GM12878 (cell line): ENCODE results near the gene SNF8. TPM values are rescaled to one million over a fixed set of nuclear protein-coding genes. Genes with fewer than 3 reads are reported as not detected.
A peak's percentile ranks its signal among the peaks of the same experiment; 100 is the strongest.

Experiments
- CBFB ChIP-seq: IDR thresholded peaks from 2 replicates; pipeline ENCODE4 v1.6.1; 2016; ENCODE audit warnings: antibody characterized with exemption, low read depth
- CBX3 ChIP-seq: fragments of 200-600 bp; sonication (generic); IDR thresholded peaks from 2 replicates; pipeline ENCODE4 v1.6.1; 2016; ENCODE audit warnings: low read depth, borderline replicate concordance
- CHD2 ChIP-seq: IDR thresholded peaks from 2 replicates; pipeline ENCODE4 v1.6.1; 2011; ENCODE audit warnings: low read depth, low read length, improper control_type of control experiment, borderline replicate concordance
- EP300 ChIP-seq, 2 experiments: fragments of 150-350 bp in 1 of 2; IDR thresholded peaks; 2 replicates each; pipeline ENCODE4 v1.6.1; 2011 to 2012; ENCODE audit warnings: low read depth in 2 of 2, low read length in 2 of 2, borderline replicate concordance in 1 of 2, improper control_type of control experiment in 1 of 2, inconsistent platforms in 1 of 2; ENCODE audit not compliant: control insufficient read depth in 1 of 2
- FOXK2 ChIP-seq: fragments of 450-650 bp; IDR thresholded peaks from 2 replicates; pipeline ENCODE4 v1.6.1; 2017; ENCODE audit warnings: mild to moderate bottlenecking, moderate library complexity
- IKZF2 ChIP-seq, 2 experiments: fragments of 450-650 bp; IDR thresholded peaks; 2 replicates each; pipeline ENCODE4 v1.6.1; 2017; ENCODE audit warnings: mild to moderate bottlenecking in 2 of 2, moderate library complexity in 2 of 2
- JUNB ChIP-seq: IDR thresholded peaks from 2 replicates; pipeline ENCODE4 v1.6.1; 2016; ENCODE audit warnings: antibody characterized with exemption, mild to moderate bottlenecking
- KLF5 ChIP-seq: fragments of 450-650 bp; IDR thresholded peaks from 2 replicates; pipeline ENCODE4 v1.6.1; 2014; ENCODE audit warnings: mild to moderate bottlenecking; ENCODE audit not compliant: partially characterized antibody
- MEF2A ChIP-seq: IDR thresholded peaks from 2 replicates; pipeline ENCODE4 v1.6.1; 2011; ENCODE audit warnings: low read depth, mild to moderate bottlenecking, low read length, moderate library complexity; ENCODE audit not compliant: insufficient read depth
- NBN ChIP-seq: fragments of 450-650 bp; IDR thresholded peaks from 2 replicates; pipeline ENCODE4 v1.6.1; 2016
- NR2C1 ChIP-seq: fragments of 450-650 bp; IDR thresholded peaks from 2 replicates; pipeline ENCODE4 v1.6.1; 2017; ENCODE audit warnings: antibody characterized with exemption, mild to moderate bottlenecking, moderate library complexity
- PRDM15 ChIP-seq: fragments of 450-650 bp; formaldehyde crosslinking; IDR thresholded peaks from 2 replicates; pipeline ENCODE4 v1.4.0; 2020; ENCODE audit warnings: mild to moderate bottlenecking, moderate library complexity
- RB1 ChIP-seq: fragments of 450-650 bp; formaldehyde crosslinking; IDR thresholded peaks from 2 replicates; pipeline ENCODE4 v1.6.1; 2017; ENCODE audit warnings: mild to moderate bottlenecking, borderline replicate concordance
- RCOR1 ChIP-seq: conservative IDR thresholded peaks from 2 replicates; pipeline ENCODE4 v1.6.1; 2012; ENCODE audit warnings: low read depth, low read length, improper control_type of control experiment
- REST ChIP-seq: IDR thresholded peaks from 2 replicates; pipeline ENCODE4 v1.6.1; 2012; ENCODE audit warnings: mild to moderate bottlenecking, low read depth, low read length
- SPI1 ChIP-seq: IDR thresholded peaks from 2 replicates; pipeline ENCODE4 v1.6.1; 2011; ENCODE audit warnings: low read depth, mild to moderate bottlenecking, low read length, moderate library complexity, borderline replicate concordance; ENCODE audit not compliant: insufficient read depth
- TBL1XR1 ChIP-seq: IDR thresholded peaks from 2 replicates; pipeline ENCODE4 v1.6.1; 2012; ENCODE audit warnings: low read depth, low read length, improper control_type of control experiment
- WRNIP1 ChIP-seq: IDR thresholded peaks from 2 replicates; pipeline ENCODE4 v1.6.1; 2011; ENCODE audit warnings: low read depth, low read length, improper control_type of control experiment, borderline replicate concordance
- YY1 ChIP-seq: IDR thresholded peaks from 2 replicates; pipeline ENCODE4 v1.6.1; 2011; ENCODE audit warnings: low read depth, mild to moderate bottlenecking, low read length
- ZBTB33 ChIP-seq: fragments of 450-650 bp; IDR thresholded peaks from 2 replicates; pipeline ENCODE4 v1.6.1; 2017; ENCODE audit warnings: mild to moderate bottlenecking
- ZNF24 ChIP-seq: fragments of 450-650 bp; IDR thresholded peaks from 2 replicates; pipeline ENCODE4 v1.6.1; 2017; ENCODE audit warnings: antibody characterized with exemption, mild to moderate bottlenecking
- ZSCAN29 ChIP-seq: fragments of 450-650 bp; IDR thresholded peaks from 2 replicates; pipeline ENCODE4 v1.6.1; 2017; ENCODE audit warnings: mild to moderate bottlenecking, moderate library complexity
- polyA plus RNA-seq, 11 experiments: library from polyadenylated mRNA; depleted of rRNA in 4 of 11; unstranded in 6 of 11; stranded (reverse) in 5 of 11; fragments of >200 nt; fragmentation: Nextera tagmentation in 4 of 11; fragmentation: Illumina TruSeq in 1 of 11; extraction: Ambion mirVana in 4 of 11; extraction: Trizol in 1 of 11; gene quantifications; 1 replicate in 1 of 11; 2 replicates in 10 of 11; pipeline versions ENCODE4 v1.2.1 to v1.2.3, GENCODE V29; 2011 to 2016; ENCODE audit warnings: inconsistent platforms in 2 of 11, missing spikeins in 2 of 11, low read depth in 1 of 11
- total RNA-seq, 4 experiments: library from RNA; depleted of rRNA in 3 of 4; stranded (reverse); fragments of >200 nt in 3 of 4; fragmentation: Illumina TruSeq in 1 of 4; extraction: Trizol in 1 of 4; gene quantifications; 2 replicates each; pipeline versions ENCODE4 v1.2.1 to v1.2.3, GENCODE V29; 2013 to 2021

SNF8 gene
- total and polyA plus RNA-seq, 10 of the 15 experiments (the other 5 are each of a cell fraction or from before 2014, with no cell fraction given): 6.1 to 228 (median 95.6) TPM

- peak; percentile 75 for TF ChIP-seq CHD2
- TF ChIP-seq ZSCAN29: peak; percentile 70; the same call in 1 of the 2 replicates
- no peak for TF ChIP-seq ZNF24
- TF ChIP-seq REST: peak; percentile 34; the same call in 1 of the 2 replicates
- peak; percentile 54 for TF ChIP-seq KLF5
- no peak for TF ChIP-seq WRNIP1
- peak; percentile 48; the same call in 1 of the 2 replicates for TF ChIP-seq SPI1
- TF ChIP-seq EP300 (IDR thresholded peaks at IDR 0.05; ENCODE audit: borderline replicate concordance in 1 of 2, control insufficient read depth in 1 of 2, low read depth in 2 of 2, low read length in 2 of 2): 0 out of 4 replicates have a peak, but pooled peaks of 1 of the 2 experiments have one; percentile 18
- no peak for TF ChIP-seq FOXK2
- TF ChIP-seq CBX3: no peak
- peak; percentile 78; the same call in 1 of the 2 replicates for TF ChIP-seq RB1
- no peak for TF ChIP-seq ZBTB33
- no peak for TF ChIP-seq TBL1XR1
- TF ChIP-seq MEF2A: no peak
- TF ChIP-seq JUNB: no peak
- no peak for TF ChIP-seq PRDM15 (CRISPR knock-in tag)
- peak; percentile 13; the same call in 1 of the 2 replicates for TF ChIP-seq CBFB
- peak; percentile 91 for TF ChIP-seq YY1
- no peak for TF ChIP-seq RCOR1
- TF ChIP-seq NR2C1: peak; percentile 37; the same call in 1 of the 2 replicates
- TF ChIP-seq IKZF2 (IDR thresholded peaks at IDR 0.05): peak in 1 of 2 experiments; percentile 53
- peak; percentile 86 for TF ChIP-seq NBN
Measured at GRCh38 chr17:48908047-48908843, 36.4 kb downstream of the SNF8 start, which contains the start of gene UBE2Z (continued).
